CD4-positive, CD25-positive, alpha-beta regulatory T cell (primary cell): ENCODE data around the gene PLCG2. TPM values are rescaled to one million over a fixed set of nuclear protein-coding genes. Genes with fewer than 3 reads are reported as not detected.
A peak's percentile ranks its signal among the peaks of the same experiment; 100 is the strongest.
"Not testable (repeated sequence)": the region's sequence is repeated elsewhere in the genome, so short reads cannot be mapped to it uniquely, and the experiment has no call there.

Source experiments
- ATAC-seq, 2 donors: fragments of 150-1000 bp; cut with Tn5 transposase; one replicate each; pipeline ENCODE4 v1.10.0; 2021; ENCODE audit warnings: low read depth in 2 of 2, moderate number of reproducible peaks in 2 of 2, moderate library complexity in 1 of 2
- DNase-seq, 3 donors: peaks; one replicate each; pipeline versions ENCODE4 v3.0.0 to v3.0.0-alpha.2; 2012 to 2022; ENCODE audit warnings: mixed read lengths in 1 of 3
- H3K27ac ChIP-seq: one replicate; pipeline ENCODE4 v1.7.0; 2013; ENCODE audit warnings: mild to moderate bottlenecking, low read length; ENCODE audit not compliant: insufficient read depth, poor library complexity, severe bottlenecking
- H3K27me3 ChIP-seq: one replicate; pipeline ENCODE4 v1.7.0; 2013; ENCODE audit warnings: low read length; ENCODE audit not compliant: control insufficient read depth, insufficient read depth
- H3K36me3 ChIP-seq: one replicate; pipeline ENCODE4 v1.7.0; 2013; ENCODE audit warnings: mild to moderate bottlenecking, low read length, moderate library complexity; ENCODE audit not compliant: control insufficient read depth, insufficient read depth
- H3K4me1 ChIP-seq: 2 replicates; pipeline ENCODE4 v1.7.0; 2013; ENCODE audit warnings: mild to moderate bottlenecking, low read length; ENCODE audit not compliant: insufficient read depth, control insufficient read depth, poor library complexity, severe bottlenecking
- H3K4me3 ChIP-seq: one replicate; pipeline ENCODE4 v1.7.0; 2013; ENCODE audit warnings: low read depth, mild to moderate bottlenecking, low read length, moderate library complexity
- H3K9me3 ChIP-seq, 2 experiments: 1 replicate in 1 of 2; 2 replicates in 1 of 2; pipeline ENCODE4 v1.7.0; 2013; ENCODE audit warnings: low read length in 2 of 2, mild to moderate bottlenecking in 1 of 2, moderate library complexity in 1 of 2; ENCODE audit not compliant: control insufficient read depth in 2 of 2
- H3K27ac Mint-ChIP-seq, 3 donors: one replicate each; pipeline ENCODE4 v1.8.0; 2020 to 2022; ENCODE audit warnings: mild to moderate bottlenecking in 3 of 3, mixed read lengths in 3 of 3, moderate library complexity in 2 of 3
- H3K27me3 Mint-ChIP-seq: one replicate; pipeline ENCODE4 v1.8.0; 2022; ENCODE audit warnings: mild to moderate bottlenecking, mixed read lengths
- H3K36me3 Mint-ChIP-seq: one replicate; pipeline ENCODE4 v1.8.0; 2020; ENCODE audit warnings: mixed read lengths
- H3K4me1 Mint-ChIP-seq, 4 donors: one replicate each; pipeline ENCODE4 v1.8.0; 2020 to 2022; ENCODE audit warnings: mixed read lengths in 4 of 4, mild to moderate bottlenecking in 1 of 4
- H3K4me3 Mint-ChIP-seq, 4 donors: one replicate each; pipeline ENCODE4 v1.8.0; 2020 to 2022; ENCODE audit warnings: mild to moderate bottlenecking in 4 of 4, mixed read lengths in 4 of 4, moderate library complexity in 3 of 4
- H3K9me3 Mint-ChIP-seq, 7 donors: one replicate each; pipeline ENCODE4 v1.8.0; 2020 to 2022; ENCODE audit warnings: mixed read lengths in 7 of 7, mild to moderate bottlenecking in 3 of 7, moderate library complexity in 2 of 7
- polyA plus RNA-seq, 4 donors: library from polyadenylated mRNA; unstranded; fragments of 300-500 nt; fragmentation: Illumina TruSeq; gene quantifications; one replicate each; pipeline ENCODE4 v1.2.3, GENCODE V29; 2021
- total RNA-seq: library from RNA; stranded (reverse); gene quantifications from one replicate; pipeline ENCODE4 v1.2.3, GENCODE V29; 2022

Gene PLCG2
- total and polyA plus RNA-seq, 5 donors from 2014 or later, result 0.59 to 3.8 (median 1.3) TPM; not detected in 1

DNA sequence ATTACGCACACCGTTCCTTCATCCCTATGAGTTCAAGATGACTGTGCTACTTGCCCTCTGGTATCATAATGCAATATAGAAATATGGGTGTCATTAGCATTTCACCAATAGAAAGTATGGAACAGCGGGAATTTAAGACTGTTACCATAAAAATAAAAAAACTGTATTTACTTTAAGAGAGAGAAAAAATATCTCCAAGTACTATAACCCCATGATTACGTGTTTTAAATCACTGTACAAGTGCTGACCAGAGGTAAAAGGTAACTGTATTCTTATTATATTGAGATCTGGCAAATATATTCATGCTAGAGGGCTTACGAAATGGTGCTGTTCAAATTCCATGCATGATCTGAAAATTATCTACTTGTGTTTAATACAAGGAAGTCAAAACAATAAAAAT lies 226.9 kb downstream of the PLCG2 start:
- no peaks in the 10 kb centered on the region for H3K4me1 ChIP-seq
- peaks cover 1 to 17% (median 6%) of the 10 kb centered on the region in 7 donors for H3K9me3 Mint-ChIP-seq
- no peak for DNase-seq
- no peaks in the 10 kb centered on the region for H3K36me3 ChIP-seq
- peaks cover 0 to 9% of the 10 kb centered on the region in 2 experiments for H3K9me3 ChIP-seq
- H3K4me3 Mint-ChIP-seq, result no peak overlapping the region
- H3K27ac ChIP-seq, result no peak overlapping the region
- H3K4me1 Mint-ChIP-seq, result peaks cover 13 to 23% (median 19%) of the 10 kb centered on the region in 4 donors
- no peak overlapping the region for H3K27ac Mint-ChIP-seq
- H3K4me3 ChIP-seq, result no peak overlapping the region
- peaks cover 14% of the 10 kb centered on the region for H3K36me3 Mint-ChIP-seq
- H3K27me3 Mint-ChIP-seq, result peaks cover 15% of the 10 kb centered on the region
- H3K27me3 ChIP-seq, result no peaks in the 10 kb centered on the region
- no peak for ATAC-seq

DNA sequence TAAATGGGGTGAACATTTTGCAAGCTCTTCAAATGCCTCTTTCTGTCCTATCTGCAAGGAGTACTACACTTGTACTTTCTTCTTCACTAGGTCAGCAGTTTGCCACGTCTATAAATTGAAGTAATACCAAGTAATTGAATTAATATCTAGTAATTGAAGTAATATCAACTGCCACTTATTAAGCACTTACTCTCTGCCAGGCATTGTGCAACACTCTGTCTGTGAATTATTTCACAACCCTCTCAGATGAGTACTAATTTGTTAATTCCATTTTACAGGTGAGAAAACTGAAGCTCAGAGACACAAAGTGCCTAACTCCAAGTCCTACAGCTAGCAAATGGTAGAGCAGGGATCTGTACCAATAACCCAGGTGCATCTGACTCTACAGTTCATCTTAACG lies 228.1 kb downstream of the PLCG2 start:
- Mint-ChIP-seq H3K4me3 (no peak overlapping the region), H3K27me3 (peaks cover 24% of the 10 kb centered on the region), H3K36me3 (peaks cover 14% of the 10 kb centered on the region), H3K4me1 (peaks cover 19 to 32% (median 27%) of the 10 kb centered on the region in 4 donors), H3K9me3 (peaks cover 2 to 20% (median 6%) of the 10 kb centered on the region in 7 donors), H3K27ac (no peak overlapping the region)
- ATAC-seq, result no peak
- no peaks in the 10 kb centered on the region for H3K36me3 ChIP-seq
- no peaks in the 10 kb centered on the region for H3K27me3 ChIP-seq
- H3K9me3 ChIP-seq, result peaks cover 0 to 9% of the 10 kb centered on the region in 2 experiments
- DNase-seq, result no peak
- no peak overlapping the region for H3K27ac ChIP-seq
- H3K4me1 ChIP-seq, result peaks cover 7% of the 10 kb centered on the region
- H3K4me3 ChIP-seq, result no peak overlapping the region

GRCh38 chr16:82008957-82009592 lies 230.0 kb downstream of the PLCG2 start:
- Mint-ChIP-seq H3K27ac (no peak overlapping the region), H3K27me3 (peaks cover 31% of the 10 kb centered on the region), H3K4me1 (peaks cover 17 to 28% (median 26%) of the 10 kb centered on the region in 4 donors), H3K9me3 (peaks cover 2 to 20% (median 6%) of the 10 kb centered on the region in 7 donors), H3K36me3 (peaks cover 12% of the 10 kb centered on the region), H3K4me3 (peak overlapping the region in 3 of 4 donors; percentile 15 to 81 (median 58))
- Histone ChIP-seq H3K4me3 (no peak overlapping the region), H3K9me3 (peaks cover 0 to 9% of the 10 kb centered on the region in 2 experiments), H3K4me1 (peaks cover 7% of the 10 kb centered on the region), H3K27me3 (no peaks in the 10 kb centered on the region), H3K27ac (no peak overlapping the region), H3K36me3 (no peaks in the 10 kb centered on the region)
- ATAC-seq, result no peak
- DNase-seq, result no peak

DNA sequence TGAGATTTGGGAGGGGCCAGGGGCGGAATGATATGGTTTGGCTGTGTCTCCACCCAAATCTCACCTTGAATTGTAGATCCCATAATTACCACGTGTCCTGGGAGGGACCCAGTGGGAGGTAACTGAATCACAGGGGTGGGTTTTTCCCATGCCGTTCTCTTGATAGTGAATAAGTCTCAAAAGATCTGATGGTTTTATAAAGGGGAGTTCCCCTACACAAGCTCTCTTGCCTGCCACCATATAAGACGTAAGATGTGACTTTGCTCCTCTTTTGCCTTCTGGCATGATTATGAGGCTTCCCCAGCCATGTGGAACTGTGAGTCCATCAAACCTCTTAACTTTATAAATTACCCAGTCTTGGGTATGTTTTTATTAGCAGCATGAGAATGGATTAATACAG lies 230.7 kb downstream of the PLCG2 start:
- H3K9me3 Mint-ChIP-seq, result peaks cover 2 to 20% (median 6%) of the 10 kb centered on the region in 7 donors
- not testable (repeated sequence) for H3K27me3 ChIP-seq, H3K27ac ChIP-seq, ATAC-seq, H3K4me1 ChIP-seq, H3K4me3 ChIP-seq, H3K27ac Mint-ChIP-seq, H3K9me3 ChIP-seq, DNase-seq, H3K36me3 ChIP-seq
- H3K27me3 Mint-ChIP-seq, result peaks cover 31% of the 10 kb centered on the region
- peak overlapping the region in 2 of 4 donors; percentile 81 to 87 for H3K4me3 Mint-ChIP-seq
- H3K36me3 Mint-ChIP-seq, result peaks cover 12% of the 10 kb centered on the region
- H3K4me1 Mint-ChIP-seq, result peaks cover 17 to 26% (median 26%) of the 10 kb centered on the region in 4 donors

- no peaks in the 10 kb centered on the region for H3K36me3 ChIP-seq
- Mint-ChIP-seq H3K4me3 (peak overlapping the region; percentile 81 to 95 (median 90)), H3K36me3 (peaks cover 12% of the 10 kb centered on the region), H3K27ac (peak overlapping the region in 2 of 3 donors; percentile 86 to 91), H3K27me3 (peaks cover 26% of the 10 kb centered on the region), H3K4me1 (peaks cover 15 to 26% (median 22%) of the 10 kb centered on the region in 4 donors), H3K9me3 (peaks cover 2 to 20% (median 6%) of the 10 kb centered on the region in 7 donors)
- H3K9me3 ChIP-seq, result peaks cover 7 to 9% of the 10 kb centered on the region in 2 experiments
- H3K4me3 ChIP-seq, result peak overlapping the region; percentile 81
- H3K27ac ChIP-seq, result no peak overlapping the region
- no peaks in the 10 kb centered on the region for H3K27me3 ChIP-seq
- DNase-seq (peak in 1 of 3 donors; percentile 9), ATAC-seq (no peak)
- H3K4me1 ChIP-seq, result peaks cover 7% of the 10 kb centered on the region
Measured at GRCh38 chr16:82010649-82011048, 231.6 kb downstream of the PLCG2 start.

- peaks cover 7% of the 10 kb centered on the region for H3K4me1 ChIP-seq
- H3K27me3 Mint-ChIP-seq, result peaks cover 26% of the 10 kb centered on the region
- peak within 1 kb of the TSS; percentile 81 to 95 (median 90) for H3K4me3 Mint-ChIP-seq
- no peak within 1 kb of the TSS for H3K27ac ChIP-seq
- H3K9me3 ChIP-seq, result peaks cover 7 to 9% of the 10 kb centered on the region in 2 experiments
- peaks cover 14 to 25% (median 18%) of the 10 kb centered on the region in 4 donors for H3K4me1 Mint-ChIP-seq
- H3K36me3 ChIP-seq, result no peaks in the 10 kb centered on the region
- ATAC-seq (peak; percentile 62 to 85), DNase-seq (peak; percentile 44 to 82 (median 69))
- H3K9me3 Mint-ChIP-seq, result peaks cover 2 to 20% (median 6%) of the 10 kb centered on the region in 7 donors
- H3K27ac Mint-ChIP-seq, result peak within 1 kb of the TSS; percentile 11 to 91 (median 86)
- H3K27me3 ChIP-seq, result no peaks in the 10 kb centered on the region
- H3K4me3 ChIP-seq, result peak within 1 kb of the TSS; percentile 81
- peaks cover 12% of the 10 kb centered on the region for H3K36me3 Mint-ChIP-seq
Measured at GRCh38 chr16:82011199-82011641, 232.1 kb downstream of the PLCG2 start, which contains the start of gene SDR42E1. SDR42E1 (minus strand) TSS chr16:82011470; CDS start chr16:82000858, 10,612 bp downstream.
